ENCODE results near the gene QRFPR. TPM values are rescaled to one million over a fixed set of nuclear protein-coding genes. Genes with fewer than 3 reads are reported as not detected.

The QRFPR gene
- total and polyA plus RNA-seq, 10 donors = not detected

DNA sequence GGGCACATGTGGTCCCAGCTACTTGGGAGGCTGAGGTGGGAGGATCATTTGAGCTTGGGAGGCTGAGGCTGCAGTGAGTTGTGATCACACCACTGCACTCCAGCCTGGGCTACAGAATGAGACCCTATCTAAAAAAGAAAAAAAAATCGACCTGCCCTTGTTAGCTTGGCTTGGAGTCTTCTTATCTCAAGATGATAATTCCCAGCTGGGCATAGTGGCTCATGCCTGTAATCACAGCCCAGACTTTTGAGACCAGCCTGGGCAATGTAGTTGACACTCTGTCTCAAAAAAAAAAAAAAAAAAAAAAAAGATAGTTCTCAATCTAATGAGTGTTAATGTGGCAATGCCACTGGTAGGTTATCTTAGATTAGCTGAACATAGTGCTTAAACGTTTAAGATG, 41.0 kb downstream of the QRFPR start:
- 33 to 64% (median 47%) methylated on average over 2 of the region's 2 CpGs for whole genome bisulfite sequencing, 5 donors
- Histone ChIP-seq H3K36me3 (no peaks in the 10 kb centered on the region), H3K4me3 (no peak overlapping the region), H3K9me3 (no peaks in the 10 kb centered on the region), H3K27me3 (replicated peaks in 1 of 7) (no peaks in the 10 kb centered on the region), H3K27ac (no peak overlapping the region), H3K4me1 (no peaks in the 10 kb centered on the region)
- intact Hi-C loops (cut with DNase I; ENCODE audit: low total_unique reads) = no loop called here
- no peak for DNase-seq
- no peak for TF ChIP-seq POLR2A (IDR thresholded peaks at IDR 0.05)

- TF ChIP-seq POLR2A (IDR thresholded peaks at IDR 0.05) = no peak
- TF ChIP-seq, protein P1, sequence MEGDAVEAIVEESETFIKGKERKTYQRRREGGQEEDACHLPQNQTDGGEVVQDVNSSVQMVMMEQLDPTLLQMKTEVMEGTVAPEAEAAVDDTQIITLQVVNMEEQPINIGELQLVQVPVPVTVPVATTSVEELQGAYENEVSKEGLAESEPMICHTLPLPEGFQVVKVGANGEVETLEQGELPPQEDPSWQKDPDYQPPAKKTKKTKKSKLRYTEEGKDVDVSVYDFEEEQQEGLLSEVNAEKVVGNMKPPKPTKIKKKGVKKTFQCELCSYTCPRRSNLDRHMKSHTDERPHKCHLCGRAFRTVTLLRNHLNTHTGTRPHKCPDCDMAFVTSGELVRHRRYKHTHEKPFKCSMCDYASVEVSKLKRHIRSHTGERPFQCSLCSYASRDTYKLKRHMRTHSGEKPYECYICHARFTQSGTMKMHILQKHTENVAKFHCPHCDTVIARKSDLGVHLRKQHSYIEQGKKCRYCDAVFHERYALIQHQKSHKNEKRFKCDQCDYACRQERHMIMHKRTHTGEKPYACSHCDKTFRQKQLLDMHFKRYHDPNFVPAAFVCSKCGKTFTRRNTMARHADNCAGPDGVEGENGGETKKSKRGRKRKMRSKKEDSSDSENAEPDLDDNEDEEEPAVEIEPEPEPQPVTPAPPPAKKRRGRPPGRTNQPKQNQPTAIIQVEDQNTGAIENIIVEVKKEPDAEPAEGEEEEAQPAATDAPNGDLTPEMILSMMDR (IDR thresholded peaks at IDR 0.05 in 8 of 11, conservative IDR thresholded peaks at IDR 0.05 in 3 of 11) = no peak
- TF ChIP-seq POLR2AphosphoS5 (IDR thresholded peaks at IDR 0.05) = no peak
- Histone ChIP-seq H3K27ac (no peak overlapping the region), H3K36me3 (no peaks in the 10 kb centered on the region), H3K4me3 (no peak overlapping the region), H3K9me3 (no peaks in the 10 kb centered on the region), H3K4me1 (no peaks in the 10 kb centered on the region), H3K27me3 (replicated peaks in 1 of 7) (no peaks in the 10 kb centered on the region)
- intact Hi-C loops (cut with DNase I; ENCODE audit: low total_unique reads) = no loop called here
- DNase-seq = no peak
- WGBS, 5 donors = 49 to 83% (median 75%) methylated on average over 2 of the region's 2 CpGs
These were observed 41.5 kb downstream of the QRFPR start for GRCh38 chr4:121339307-121339706.

GRCh38 chr4:121338518-121338917, 42.3 kb downstream of the QRFPR start:
- 87 to 95% (median 91%) methylated on average over 7 of the region's 7 CpGs for WGBS, 5 donors
- TF ChIP-seq POLR2AphosphoS5 (IDR thresholded peaks at IDR 0.05) (no peak), POLR2A (IDR thresholded peaks at IDR 0.05) (no peak)
- TF ChIP-seq, protein P1 (IDR thresholded peaks at IDR 0.05 in 8 of 11, conservative IDR thresholded peaks at IDR 0.05 in 3 of 11) = no peak
- no peak for DNase-seq
- no peaks in the 10 kb centered on the region for H3K36me3 ChIP-seq
- no peaks in the 10 kb centered on the region for H3K9me3 ChIP-seq
- no peaks in the 10 kb centered on the region for H3K4me1 ChIP-seq
- no peaks in the 10 kb centered on the region for H3K27me3 ChIP-seq (replicated peaks in 1 of 7)
- intact Hi-C loops (cut with DNase I; ENCODE audit: low total_unique reads) = no loop called here
- no peak overlapping the region for H3K27ac ChIP-seq
- no peak overlapping the region for H3K4me3 ChIP-seq

DNA sequence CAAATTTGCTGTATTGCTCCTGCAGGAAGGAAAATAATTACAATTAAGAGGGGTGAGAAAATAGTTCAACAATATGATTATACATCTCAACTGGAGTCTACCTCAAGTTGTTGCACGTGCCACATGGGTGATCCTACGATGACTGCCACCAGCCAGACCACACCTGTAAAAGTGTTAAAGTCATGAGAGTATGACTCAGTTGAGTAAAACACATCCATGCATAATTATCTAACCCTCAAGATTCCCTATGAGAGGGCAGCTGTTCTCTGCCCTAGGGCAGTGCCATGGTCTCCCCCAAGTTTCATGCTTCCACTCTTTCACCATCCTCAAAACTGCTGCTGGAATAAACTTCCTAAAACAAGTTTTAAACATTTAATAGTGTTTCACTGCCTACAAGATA, 44.1 kb downstream of the QRFPR start:
- H3K36me3 ChIP-seq = no peaks in the 10 kb centered on the region
- DNase-seq = no peak
- intact Hi-C loops (cut with DNase I; ENCODE audit: low total_unique reads) = no loop called here
- H3K27me3 ChIP-seq (replicated peaks in 1 of 7) = no peaks in the 10 kb centered on the region
- 82 to 92% (median 87%) methylated on average over 2 of the region's 2 CpGs for WGBS, 5 donors
- TF ChIP-seq POLR2AphosphoS5 (IDR thresholded peaks at IDR 0.05) = no peak
- TF ChIP-seq, protein P1 (IDR thresholded peaks at IDR 0.05 in 8 of 11, conservative IDR thresholded peaks at IDR 0.05 in 3 of 11) = no peak
- TF ChIP-seq POLR2A (IDR thresholded peaks at IDR 0.05) = no peak
- no peaks in the 10 kb centered on the region for H3K4me1 ChIP-seq
- H3K4me3 ChIP-seq = no peak overlapping the region
- no peaks in the 10 kb centered on the region for H3K9me3 ChIP-seq
- no peak overlapping the region for H3K27ac ChIP-seq

DNA sequence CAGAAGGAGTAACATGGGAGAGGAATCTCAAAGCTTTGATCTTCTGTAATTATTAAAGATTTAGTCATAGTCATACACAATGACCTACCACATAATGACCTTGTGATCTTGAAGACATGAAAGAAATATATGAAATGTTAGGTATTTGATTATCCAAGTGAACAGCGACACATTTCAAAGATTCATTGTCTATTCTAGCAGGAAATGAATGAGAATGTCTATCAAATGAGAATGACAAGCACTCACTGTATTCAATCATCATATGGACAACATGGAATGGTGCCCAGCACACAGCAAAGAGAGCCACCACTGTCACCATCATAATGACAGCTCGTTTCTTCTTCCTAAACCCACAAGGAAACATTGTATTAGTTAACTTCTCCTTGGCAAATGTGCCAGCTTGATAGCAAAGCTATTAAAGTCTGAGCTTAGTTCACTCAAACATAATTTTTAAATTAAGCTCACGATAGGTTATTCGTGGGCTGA, 50.6 kb downstream of the QRFPR start:
- Histone ChIP-seq H3K27ac (no peak overlapping the region), H3K27me3 (replicated peaks in 1 of 7) (no peaks in the 10 kb centered on the region), H3K9me3 (no peaks in the 10 kb centered on the region), H3K36me3 (no peaks in the 10 kb centered on the region), H3K4me1 (no peaks in the 10 kb centered on the region), H3K4me3 (no peak overlapping the region)
- DNase-seq = no peak
- WGBS, 5 donors = 61 to 79% (median 69%) methylated on average over 4 of the region's 4 CpGs
- TF ChIP-seq, protein P1 (IDR thresholded peaks at IDR 0.05 in 8 of 11, conservative IDR thresholded peaks at IDR 0.05 in 3 of 11) = no peak
- no peak for TF ChIP-seq POLR2AphosphoS5 (IDR thresholded peaks at IDR 0.05)
- no peak for TF ChIP-seq POLR2A (IDR thresholded peaks at IDR 0.05)
- intact Hi-C loops (cut with DNase I; ENCODE audit: low total_unique reads) = no loop called here

Measured in spleen (tissue), 11 donors.